ENCODE measurements around the gene SETX.

DNA sequence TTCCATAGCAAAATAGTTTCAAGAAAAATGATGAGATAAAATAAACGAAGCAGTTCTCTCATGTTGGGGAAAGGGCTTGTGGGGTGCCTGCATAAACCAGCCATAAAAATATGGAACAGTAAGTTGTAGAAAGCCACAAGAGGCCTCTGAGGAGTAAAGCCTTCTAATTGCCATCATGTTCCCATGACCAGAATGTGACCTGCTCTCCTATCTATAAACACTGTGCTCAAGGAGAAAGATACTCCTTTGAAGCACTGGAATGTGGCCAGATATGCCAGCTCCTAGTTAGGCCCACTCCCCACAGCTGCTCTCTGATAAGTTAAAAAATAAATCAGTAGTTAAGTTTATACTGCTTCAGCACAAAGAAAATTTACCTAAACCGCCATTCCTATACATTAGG is 65.8 kb downstream of the SETX start:
- TF ChIP-seq EZH2phosphoT487 (IDR thresholded peaks at IDR 0.05; ENCODE audit: low read depth): no peak
- TF ChIP-seq, protein P1, sequence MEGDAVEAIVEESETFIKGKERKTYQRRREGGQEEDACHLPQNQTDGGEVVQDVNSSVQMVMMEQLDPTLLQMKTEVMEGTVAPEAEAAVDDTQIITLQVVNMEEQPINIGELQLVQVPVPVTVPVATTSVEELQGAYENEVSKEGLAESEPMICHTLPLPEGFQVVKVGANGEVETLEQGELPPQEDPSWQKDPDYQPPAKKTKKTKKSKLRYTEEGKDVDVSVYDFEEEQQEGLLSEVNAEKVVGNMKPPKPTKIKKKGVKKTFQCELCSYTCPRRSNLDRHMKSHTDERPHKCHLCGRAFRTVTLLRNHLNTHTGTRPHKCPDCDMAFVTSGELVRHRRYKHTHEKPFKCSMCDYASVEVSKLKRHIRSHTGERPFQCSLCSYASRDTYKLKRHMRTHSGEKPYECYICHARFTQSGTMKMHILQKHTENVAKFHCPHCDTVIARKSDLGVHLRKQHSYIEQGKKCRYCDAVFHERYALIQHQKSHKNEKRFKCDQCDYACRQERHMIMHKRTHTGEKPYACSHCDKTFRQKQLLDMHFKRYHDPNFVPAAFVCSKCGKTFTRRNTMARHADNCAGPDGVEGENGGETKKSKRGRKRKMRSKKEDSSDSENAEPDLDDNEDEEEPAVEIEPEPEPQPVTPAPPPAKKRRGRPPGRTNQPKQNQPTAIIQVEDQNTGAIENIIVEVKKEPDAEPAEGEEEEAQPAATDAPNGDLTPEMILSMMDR (IDR thresholded peaks at IDR 0.05; ENCODE audit: low read depth, low read length): no peak

Measured in OCI-LY3 (cell line).